AG20443 (cell line): ENCODE results near the gene CACNA2D2.
A peak's percentile ranks its signal among the peaks of the same experiment; 100 is the strongest.

Experiments
- DNase-seq: peaks from one replicate; pipeline ENCODE4 v3.0.0; 2012; ENCODE audit warnings: low spot score, mixed read lengths

The CACNA2D2 gene

DNA sequence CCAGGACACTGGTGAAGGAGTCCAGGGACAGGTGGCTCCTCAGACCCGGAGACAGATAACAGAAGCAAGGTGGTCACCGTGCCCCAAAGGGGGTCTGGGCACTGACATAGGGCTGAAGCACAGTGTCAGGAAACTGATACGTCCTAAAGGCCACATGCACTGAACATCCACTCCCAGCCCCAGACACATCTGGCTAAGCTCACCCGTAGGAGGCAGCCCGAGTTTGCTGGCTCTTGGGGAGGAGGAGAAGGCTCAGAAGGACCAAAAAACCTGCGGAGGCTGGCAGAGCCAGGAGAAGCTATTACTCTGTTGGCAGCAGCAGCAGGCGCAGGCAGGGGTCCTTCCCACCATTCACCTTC is 1.2 kb downstream of the CACNA2D2 start:
- no peak for DNase-seq

DNA sequence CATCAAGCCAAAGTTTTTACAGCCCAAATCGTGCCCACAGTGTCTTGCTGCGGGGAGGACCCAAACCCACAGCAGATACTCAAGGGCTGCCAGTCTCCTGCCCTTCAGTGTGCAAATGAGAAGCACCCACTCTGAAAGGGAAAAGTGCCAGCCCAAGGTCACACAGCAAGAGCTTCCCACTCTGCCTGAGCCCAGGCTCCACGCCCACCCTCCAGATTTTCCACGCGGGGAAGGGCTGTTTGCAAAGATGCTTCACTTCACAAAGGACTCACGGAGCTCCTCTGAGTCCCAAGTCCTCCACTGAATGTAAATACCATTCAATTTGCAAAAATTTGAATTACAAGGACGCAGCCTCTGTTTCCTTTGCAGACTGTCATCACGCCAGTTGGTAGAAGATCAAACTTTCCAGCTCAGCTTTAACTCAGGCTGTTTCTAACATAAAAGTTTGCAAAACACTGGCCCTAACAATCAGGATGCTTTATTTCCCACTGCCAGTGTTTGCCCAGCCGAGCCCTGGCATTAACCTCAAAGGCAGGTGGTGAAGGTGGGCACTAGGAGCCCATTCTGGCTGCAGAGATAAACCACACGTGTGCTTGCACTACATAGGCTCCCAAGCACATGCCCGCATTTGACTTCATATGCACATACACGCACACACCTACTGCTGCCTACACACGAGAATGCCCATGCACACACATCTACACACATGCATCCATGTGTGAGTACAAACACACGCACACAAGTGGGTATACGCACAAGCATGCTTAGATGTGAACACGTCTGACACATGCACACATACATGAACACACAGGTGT is 7.6 kb downstream of the CACNA2D2 start:
- no peak for DNase-seq

DNA sequence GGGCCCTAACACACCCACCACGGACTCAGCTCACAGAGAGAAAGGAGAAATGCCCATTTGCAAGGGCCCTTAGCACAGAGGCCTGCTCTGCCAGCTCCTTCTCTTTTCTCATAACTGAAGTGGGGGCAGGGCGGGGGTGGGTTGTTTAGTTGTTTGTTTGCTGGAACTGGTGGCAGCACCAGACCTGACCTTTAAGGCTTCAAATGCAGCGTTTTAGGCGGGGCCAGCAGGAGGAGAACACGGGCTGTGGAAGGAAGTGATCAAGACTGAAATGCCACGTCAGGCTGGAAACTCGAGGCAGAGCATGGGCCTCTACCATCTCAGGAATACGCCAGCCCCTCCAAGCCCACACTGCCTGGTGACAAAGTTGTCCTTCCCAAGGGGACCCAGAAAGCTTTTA is 9.3 kb downstream of the CACNA2D2 start:
- DNase-seq = no peak

DNA sequence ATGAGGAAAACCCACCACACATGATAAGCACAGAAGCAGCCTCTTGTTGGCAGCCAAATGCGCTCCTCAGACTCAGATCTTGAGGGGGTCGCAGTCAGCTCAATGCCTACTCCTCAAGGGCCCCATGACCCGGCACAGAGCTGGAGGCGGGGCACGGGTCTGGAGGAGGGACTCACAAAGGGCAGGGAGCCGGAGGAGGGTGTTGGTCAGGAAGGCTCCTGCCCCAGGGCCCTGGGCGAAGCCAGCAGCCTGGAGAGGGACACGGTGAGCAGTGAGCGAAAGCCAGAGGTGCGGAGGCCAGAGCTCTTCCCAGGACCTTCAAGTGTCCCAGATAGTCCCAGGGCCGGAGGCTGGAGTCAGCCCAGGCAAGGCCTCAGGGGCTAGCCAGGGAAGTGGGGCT is 9.8 kb downstream of the CACNA2D2 start:
- no peak for DNase-seq

DNA sequence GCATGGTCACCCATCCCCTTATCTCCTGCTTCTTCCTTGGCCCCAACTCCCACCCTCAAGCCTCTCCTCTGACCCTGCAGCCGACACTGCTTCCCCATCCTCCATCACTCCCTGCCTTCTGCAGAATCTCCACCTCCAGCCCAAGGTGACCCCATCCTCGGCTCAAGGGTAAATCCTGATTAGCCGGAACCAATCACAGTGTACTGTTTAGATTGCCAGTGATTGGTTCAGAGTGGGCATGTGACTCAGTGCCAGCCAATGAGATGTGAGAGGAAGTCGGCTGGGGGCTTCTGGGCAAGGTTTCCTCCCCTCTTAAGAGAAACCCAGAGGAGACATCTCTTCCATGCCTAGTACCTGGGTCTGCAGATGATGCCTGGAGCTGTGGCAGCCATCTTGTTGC is 10.3 kb downstream of the CACNA2D2 start:
- no peak for DNase-seq

DNA sequence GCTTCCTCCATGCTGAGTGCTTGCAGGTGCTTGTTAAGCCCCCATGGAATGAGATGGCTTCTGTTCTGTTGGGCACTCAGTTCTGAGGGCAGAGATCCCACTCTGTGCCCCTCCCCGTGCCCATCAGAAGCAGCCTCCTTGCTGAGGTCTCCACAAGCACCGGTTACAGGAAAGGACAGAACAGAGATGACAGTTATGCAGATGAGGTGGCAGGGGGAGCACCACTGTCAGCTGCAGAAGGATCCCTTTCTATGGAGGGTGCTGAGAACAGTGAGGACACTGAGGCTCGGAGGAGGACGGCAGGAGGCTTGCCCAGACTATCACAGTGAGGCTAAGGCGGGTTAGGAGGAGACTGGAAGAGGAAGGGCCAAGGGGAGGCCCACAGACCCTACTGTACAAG is 12.4 kb downstream of the CACNA2D2 start:
- DNase-seq = no peak

DNA sequence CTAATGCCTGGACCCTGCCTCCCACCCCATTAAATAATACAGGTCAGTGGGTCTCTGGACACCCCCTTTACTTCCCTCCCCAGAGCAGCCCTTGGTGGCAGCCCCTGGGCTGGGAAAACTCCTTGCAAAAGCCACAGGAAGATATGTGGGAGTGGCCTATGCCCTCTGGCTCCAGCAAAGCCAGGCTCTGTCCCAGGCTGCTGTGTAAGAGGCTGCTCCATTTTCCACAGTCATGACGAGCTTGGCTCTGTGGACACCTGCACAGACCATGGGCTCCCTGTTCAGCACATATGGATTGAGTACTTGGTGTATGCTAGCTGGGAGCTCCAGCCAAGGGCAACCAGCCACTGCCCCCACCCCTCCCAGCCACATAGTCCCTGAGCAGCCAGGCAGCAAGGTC is 13.0 kb downstream of the CACNA2D2 start:
- DNase-seq = peak; percentile 30

DNA sequence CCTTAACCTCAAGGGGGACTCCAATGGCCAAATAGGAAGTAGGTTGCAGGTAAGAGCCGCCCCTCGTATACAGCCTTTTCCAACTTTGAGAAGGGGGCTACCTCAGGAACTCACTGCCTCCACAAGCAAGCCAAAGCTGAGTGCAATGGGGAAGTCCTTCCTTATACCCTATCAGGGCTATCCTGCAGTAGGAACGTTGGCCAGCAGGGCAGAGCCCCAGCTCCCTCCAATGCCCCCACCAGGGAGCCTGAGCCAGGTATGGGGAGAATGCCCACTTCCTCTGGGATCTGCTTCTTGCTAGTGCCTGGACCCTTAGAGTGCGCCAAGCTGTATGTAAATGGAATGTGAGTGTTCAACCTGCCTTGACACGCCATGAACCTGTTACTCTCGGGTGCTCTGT is 16.3 kb downstream of the CACNA2D2 start:
- no peak for DNase-seq

DNA sequence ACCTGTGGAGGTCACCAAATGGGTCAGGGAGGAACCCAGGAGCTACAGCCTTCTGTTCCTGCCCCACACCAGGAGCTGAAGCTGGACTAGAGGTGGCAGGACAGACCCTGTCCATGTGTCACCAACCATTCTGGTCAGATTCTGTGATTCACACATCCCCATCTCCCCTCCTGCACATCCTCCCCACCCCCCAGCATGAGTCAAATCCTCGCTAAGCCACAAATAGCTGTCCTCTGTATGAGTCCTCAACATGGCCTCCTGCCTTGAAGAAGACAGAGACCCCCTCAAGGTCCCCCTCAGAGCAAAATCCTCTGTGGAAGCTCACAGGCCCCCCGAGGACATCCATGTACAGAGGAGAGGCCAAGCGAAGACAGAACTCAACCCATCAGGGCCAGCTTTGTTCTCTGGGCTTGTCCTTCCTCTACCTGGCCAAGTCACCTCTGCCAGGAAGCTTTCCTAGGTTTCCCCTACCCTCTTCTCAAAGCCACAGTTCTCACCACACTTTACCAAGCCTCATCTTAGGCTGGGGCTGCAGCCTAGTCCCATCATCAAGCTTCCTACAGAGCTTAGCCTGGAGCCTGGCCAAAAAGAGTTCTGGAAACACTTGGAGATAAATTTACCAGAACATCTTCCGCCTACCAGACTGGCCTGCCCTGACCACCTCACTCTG is 17.1 kb downstream of the CACNA2D2 start:
- peak; percentile 35 for DNase-seq

DNA sequence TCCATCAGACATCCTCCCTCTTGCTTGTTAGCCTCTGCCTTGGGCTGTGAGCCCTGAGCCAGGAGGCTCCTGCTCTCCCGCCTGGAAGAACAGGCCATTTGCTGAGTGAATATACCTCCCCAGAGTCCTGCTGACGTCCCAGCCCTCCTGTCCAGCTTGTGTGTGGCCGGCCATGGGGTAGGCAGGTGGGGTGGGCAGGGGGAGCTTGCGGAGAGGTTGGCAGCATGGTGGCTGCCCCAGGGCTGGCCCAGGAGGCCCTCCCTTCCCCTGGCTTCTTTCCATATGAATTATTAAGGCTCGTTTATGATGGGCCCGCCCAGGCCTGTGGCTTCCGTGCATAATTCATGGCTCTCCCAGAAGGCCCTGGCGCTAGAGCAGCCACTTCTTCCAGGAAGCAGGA is 18.7 kb downstream of the CACNA2D2 start:
- DNase-seq = no peak

DNA sequence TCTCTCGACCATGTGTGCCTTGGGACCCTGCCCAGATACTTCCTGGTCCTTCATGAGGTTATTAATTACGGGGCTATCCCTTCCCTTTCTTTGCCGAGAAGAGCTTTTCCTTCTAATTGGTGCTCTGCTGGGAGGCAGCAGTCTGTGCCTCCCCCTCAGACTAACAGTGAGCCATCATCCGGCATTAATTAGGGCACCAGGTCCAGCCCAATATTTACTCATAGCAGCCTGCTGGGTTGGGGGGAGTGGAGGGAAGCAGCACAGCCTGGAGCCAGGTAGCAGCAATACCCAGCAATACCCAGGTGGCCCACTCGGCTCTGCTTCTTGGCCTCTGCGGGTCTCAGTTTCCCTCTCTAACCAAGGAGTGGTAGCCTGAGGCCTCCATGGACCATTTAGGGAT is 20.1 kb downstream of the CACNA2D2 start:
- DNase-seq = no peak

DNA sequence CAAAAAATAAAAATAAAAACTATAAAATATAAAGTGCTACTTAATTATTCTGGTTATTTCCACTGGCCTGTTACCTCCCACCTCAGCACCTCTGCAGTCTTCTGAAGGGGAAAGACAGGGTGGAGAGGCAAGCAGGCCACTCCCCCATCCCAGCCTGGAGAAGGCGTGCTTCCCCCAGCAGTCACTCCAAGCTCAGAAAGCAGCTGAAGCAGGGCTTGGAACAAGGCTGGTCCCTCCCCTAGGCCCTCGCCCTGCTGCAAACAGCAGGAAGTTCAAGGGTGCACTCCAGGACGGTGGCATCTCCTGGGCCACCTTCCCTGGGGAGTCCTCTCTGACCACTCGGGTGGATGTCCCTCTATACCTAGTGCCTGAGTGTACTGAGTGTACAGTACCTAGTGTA is 21.4 kb downstream of the CACNA2D2 start:
- DNase-seq = no peak

DNA sequence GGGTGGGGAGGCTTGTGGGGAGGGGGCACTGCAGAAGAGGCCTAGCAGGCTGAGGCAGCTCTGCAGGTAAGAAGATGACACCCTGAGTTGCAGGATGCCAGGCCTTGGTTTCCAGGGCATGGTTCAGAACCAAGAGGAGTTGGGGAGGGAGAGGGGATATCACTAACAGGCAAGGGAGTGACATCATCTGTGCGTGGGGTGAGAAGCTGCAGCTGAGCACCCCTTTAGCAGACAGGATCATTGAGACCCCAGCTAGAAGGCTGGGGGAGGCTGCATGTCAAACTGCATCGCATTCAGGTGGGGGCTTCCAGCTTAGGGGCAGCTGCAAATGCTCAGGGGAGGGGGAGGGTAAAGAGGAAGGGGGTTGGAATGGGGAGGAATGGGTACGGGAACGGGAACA is 23.0 kb downstream of the CACNA2D2 start:
- DNase-seq = no peak

DNA sequence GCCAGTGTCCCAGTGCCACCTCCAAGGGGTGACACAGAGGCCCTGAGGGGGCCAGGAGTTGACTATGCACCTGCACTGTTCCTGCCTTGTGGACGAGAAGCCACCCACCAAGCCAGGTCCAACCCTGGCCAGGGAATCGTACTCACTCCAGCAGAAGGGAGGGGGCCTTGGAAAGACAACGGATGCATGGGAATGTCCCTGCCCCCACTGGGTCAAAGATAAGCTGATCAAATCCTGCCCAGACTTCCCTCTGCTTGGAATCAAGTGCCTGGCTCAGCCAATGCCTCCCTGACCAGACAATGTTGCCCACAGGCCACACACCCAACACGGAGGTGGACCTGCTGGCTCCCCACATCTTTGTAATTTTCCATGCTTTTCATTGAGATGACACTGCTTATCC is 23.9 kb downstream of the CACNA2D2 start:
- DNase-seq = no peak

DNA sequence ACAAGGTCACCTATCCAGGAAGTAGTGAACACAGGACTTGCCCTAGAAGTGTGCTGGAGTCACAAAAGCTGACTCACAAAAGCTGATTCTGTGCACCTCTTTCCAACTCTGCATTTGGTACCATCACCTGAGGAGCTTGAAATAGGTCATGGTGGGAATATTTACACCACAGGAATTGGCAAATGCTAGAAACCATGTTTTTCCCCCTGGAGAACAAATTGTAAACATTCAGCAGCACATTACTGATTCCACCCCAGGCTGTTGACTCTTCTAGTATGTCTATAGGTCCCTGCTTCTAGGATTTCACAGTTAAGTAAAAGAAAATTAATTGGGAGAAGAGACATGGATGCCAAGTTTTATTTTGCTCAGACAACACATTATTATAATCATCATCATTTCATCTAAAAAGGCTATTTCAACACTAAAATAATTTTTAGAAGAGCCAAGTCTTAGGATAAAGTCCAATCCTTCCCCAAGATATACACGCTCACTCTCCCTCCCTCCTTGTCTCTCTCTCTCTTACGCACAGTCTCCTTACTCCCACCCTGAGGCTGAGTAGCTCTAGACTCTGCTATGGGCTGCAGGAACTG is 24.7 kb downstream of the CACNA2D2 start:
- DNase-seq = no peak

DNA sequence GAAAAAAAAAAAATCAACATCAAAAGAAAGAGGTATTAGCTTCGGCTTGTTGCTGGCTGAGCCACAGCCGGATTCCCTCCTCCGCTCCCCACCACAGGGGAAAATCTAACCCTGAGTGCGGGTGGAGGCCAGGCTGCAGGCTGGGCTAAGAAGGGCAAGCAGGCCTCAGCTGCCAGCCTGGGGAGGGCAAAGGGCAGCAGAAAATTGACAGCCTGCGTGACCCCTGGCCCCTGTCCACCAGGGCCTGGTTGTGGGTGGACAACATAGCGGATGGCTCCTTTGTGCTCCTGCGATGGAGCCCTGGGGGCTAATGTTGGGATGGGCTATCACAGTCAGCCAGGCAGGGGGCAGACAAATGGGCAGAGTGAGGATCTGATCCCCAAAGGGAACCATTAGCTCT is 25.4 kb downstream of the CACNA2D2 start:
- DNase-seq = no peak

DNA sequence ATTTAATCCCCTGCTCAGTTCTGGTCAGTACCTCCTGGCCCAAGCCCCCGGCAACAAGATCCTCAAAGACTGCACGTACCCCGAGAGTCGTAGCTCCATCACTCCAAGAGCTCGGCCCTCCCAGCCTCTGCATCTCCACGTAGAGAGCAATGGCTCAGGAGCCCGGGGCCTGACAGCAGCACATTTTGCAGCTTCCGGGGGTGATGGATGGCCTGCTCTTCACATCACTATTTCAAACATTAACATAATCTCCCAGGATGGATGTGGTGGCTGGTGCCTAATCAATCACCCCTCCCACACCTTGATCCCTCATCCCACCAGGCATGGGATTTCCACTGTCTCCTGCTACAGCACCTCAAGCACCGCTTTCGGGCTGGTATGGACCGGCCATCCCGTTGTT is 28.1 kb downstream of the CACNA2D2 start:
- no peak for DNase-seq

DNA sequence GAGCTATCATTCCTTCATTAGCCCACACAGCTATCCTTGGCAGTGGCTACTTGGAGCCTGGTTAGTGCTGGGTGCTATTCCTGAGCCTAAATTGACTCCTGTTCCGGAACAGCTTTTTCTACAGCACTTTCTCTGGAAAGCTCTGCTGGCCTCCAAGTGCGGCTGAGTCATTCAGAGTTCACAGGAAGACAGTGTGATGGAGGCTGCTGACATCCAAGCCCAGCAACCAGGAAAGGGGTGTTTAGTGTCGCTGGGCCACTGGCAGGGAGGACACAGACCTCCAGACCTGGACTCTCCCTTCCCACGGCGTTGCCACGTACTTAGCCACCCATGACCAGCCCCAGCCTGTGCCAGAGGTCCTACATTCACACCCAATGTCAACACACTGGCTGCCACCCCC is 28.7 kb downstream of the CACNA2D2 start:
- peak; percentile 74 for DNase-seq

DNA sequence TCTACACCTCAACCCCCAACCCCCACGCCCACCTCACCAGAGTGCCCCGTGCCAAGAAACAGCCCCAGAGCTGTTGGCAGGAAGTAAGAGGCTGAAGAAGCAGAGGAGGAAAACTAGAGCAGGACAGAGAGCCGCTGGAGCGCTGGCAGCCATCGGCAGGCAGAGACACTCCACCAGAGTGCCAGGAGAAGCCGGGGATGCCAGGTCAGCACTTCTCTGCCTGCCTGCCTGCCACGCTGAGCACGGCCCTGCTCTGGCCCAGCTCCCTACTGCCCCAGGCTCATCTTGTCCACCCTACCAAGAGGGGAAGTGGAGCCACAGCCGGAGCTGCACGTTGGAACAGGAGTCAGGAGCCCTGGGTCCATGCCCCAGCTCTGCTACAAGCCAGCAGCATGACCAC is 29.7 kb downstream of the CACNA2D2 start:
- no peak for DNase-seq

DNA sequence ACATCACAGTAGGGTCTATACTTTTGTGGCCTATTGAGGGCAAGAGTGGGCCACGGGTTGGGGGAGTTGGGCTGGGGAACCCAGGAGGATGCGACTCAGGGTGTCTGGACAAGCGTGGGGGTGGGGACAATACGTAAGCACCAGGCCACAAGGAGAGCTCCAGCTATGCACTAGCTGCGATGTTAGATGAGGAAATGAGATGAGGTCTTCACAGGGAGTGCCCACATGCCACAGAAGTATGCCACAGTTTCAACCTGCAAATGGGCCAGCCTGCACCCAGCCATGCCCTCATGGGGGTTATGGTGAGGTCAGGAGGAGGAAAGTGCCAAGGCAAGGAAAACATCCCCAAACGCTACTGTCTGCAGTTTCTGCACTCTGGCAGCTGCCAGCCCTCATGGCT is 30.5 kb downstream of the CACNA2D2 start:
- no peak for DNase-seq

DNA sequence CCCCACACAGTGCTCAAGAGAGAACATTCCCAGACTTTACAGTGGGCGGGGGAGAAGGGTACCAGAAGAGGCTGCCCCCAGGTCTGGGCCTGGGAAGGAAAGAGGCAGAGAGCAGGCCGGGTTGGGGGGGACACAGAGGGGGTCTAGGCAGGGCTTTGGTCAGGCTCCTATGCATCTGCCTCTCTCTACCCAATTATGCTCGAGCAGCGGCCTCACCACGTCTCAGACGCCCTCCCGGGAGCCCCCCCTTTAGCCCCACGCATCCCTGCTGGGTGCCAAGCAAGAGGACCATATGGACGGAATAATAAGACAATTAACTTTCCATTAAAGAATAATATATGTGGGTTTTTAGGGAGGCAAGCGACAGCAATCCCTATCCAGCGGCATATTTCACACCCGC is 32.8 kb downstream of the CACNA2D2 start:
- DNase-seq = no peak

DNA sequence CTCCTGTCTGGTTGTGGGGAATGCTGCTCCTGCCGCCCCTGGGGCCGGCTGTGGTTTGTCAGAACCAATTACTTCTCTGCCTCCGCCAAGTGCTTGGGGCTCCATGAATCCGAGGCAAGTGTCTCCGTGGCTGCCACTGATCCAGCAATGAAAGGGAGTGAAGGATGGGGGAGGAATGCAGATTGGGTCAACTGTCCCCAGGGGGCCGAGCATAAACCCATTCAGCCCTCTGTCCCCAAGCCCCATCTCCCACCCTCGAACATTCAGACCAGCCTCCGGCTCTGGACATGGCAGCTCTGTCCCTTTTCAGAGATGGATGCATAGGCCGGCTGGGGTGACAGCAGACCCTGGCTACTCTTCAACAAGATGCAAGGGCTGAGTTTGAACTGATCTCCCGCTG is 35.5 kb downstream of the CACNA2D2 start:
- DNase-seq = no peak

DNA sequence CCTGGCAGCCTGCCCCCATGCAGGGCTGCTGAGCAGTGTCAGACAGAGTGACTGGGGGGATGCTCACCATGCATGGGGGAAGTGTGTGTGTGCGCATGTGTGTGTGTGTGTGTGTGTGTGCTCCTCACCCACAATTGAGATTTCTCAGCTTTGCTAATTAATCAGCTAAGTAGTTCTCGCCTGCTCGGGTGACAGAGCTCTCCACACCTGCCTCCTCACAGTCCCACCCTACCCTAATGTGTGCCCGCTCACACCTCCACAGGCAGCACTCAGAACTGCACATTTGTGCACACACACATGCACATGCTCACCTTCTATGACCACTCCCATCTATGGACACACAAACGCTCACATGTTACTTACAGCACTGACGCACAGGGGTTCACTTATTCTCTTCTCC is 37.3 kb downstream of the CACNA2D2 start:
- DNase-seq = no peak

DNA sequence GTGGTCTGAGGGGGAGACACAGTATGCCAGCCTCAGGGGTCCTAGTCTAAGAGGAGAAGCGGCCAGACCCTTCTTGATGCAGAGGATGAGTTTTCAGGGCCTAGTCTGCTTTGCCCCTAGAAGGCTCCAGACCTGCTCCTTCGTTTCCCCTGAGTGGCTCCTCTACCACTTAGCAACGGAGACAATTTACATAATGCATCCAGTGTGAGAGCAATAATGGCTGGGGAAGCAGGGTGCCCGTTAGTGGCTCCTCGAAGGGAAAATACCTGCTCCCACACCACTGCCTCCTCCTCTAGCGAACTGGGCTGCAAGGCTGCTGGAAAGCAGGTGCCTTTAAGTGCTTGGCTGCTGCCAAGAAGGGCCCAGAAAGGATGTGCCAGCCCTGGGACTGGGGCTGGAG is 38.9 kb downstream of the CACNA2D2 start:
- no peak for DNase-seq
